HG03196 (cell line): ENCODE data around the gene TMEM44.
"Not testable (repeated sequence)": the region's sequence is repeated elsewhere in the genome, so short reads cannot be mapped to it uniquely, and the experiment has no call there.

Experiments
- ATAC-seq: cut with Tn5 transposase; IDR thresholded peaks from one replicate; pipeline ENCODE4 v1.9.1; 2021; ENCODE audit not compliant: unreplicated experiment

Gene TMEM44

DNA sequence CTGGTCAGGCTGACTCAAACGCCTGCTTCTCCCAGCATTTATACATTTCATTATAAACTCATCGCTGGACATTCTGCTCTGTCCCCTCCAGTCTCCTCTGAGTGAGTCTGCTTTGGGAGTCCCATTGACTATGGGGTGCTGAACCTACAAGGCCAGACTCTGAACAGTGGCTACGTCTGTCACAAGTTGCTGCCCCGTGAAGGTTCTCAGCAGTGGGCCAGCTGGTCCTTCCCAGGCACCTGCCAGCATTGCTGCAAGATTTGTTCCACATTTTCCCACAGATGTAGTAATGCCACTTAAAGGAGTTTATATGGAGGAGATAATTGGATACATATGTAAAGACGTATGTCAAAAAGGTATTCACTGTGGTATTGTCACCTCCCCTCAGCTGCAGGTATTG, 73.7 kb downstream of the TMEM44 start:
- no peak for ATAC-seq

- no peak for ATAC-seq
These were observed 76.8 kb downstream of the TMEM44 start for GRCh38 chr3:194556086-194557056.

- no peak for ATAC-seq
These were observed 77.8 kb downstream of the TMEM44 start for GRCh38 chr3:194555175-194556062.

- ATAC-seq, result no peak
These were observed 78.6 kb downstream of the TMEM44 start for GRCh38 chr3:194554473-194555123.

- no peak for ATAC-seq
These were observed 80.8 kb downstream of the TMEM44 start for GRCh38 chr3:194552327-194552949.

DNA sequence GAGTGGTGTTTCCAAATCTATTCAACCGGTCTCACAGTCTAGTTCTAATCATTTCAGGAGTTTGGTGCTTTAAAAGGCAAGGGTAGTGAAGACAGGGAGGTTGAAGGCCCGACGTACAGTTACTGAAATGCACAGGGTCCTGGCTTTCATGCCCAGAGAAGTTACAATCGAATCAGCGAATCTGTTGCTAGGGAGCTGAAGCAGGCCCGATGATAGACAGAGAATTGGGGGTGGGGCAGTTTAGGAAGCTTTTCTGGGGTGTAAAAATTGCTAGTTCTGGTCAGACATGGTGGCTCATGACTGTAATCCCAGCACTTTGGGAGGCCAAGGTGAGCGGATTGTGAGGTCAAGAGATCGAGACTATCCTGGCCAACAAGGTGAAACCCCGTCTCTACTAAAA, 83.4 kb downstream of the TMEM44 start:
- ATAC-seq, result no peak

DNA sequence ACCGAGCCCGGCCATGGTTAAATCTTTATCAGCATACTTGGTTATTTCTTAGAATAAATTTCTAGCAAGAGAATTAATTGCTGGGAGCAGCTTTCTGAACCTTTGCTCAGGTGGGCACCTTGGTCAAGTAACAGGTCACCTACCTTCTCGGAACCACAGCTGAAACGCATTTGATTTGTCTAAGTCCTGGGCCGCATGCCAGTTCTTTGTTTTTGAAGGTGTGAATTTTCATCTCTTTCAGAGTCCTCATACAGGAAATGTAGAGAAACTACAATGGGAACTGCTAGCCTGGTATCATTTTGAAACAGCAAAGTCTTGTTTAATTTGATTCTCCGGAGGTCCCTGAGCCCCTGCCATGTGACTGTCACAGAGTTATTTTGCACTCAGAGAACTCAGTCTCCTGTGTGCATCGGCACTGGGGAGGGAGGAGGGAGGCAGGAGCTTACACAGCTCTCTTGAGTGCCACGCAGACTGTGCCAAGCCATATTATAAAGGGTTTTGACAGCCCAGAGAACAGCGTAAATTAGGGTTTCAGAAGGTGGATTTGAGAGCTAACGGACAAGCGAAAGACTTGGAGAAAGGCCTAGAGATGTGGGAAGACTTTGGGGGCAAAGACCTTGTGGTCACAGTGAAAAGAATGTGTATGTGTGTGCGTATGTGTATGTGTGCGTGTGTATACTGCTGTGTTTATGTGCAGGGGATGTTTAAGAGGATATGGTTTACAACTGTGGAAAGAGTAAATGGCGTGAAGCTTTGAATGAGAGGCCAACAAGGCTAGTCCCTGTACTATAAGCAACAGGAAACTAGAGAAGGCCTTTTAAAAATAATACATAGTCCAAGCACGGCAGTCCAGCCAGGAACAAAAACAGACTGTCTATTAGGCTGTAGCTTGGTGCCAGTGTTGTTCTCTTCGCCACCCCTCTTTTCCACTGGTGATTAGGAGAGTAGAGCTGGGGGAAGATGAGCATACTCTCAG, 84.6 kb downstream of the TMEM44 start:
- ATAC-seq, result no peak

DNA sequence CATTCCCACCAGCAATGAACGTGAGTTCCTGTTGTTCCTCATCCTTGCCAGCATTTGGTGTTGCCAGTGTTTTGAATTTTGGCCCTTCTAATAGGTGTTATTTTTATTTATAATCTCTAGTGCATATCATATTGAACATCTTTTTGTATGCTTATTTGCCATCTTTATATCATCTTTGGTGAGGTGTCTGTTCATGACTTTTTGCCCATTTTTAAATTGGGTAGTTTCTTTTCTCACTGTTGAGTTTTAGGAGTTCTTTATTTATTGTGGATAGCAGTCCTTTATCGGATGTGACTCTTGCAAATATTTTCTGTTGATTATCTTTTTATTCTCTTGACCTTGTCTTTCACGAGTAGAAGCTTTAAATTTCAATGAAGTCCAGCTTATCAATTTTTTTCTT, 86.2 kb downstream of the TMEM44 start:
- ATAC-seq, result no peak

DNA sequence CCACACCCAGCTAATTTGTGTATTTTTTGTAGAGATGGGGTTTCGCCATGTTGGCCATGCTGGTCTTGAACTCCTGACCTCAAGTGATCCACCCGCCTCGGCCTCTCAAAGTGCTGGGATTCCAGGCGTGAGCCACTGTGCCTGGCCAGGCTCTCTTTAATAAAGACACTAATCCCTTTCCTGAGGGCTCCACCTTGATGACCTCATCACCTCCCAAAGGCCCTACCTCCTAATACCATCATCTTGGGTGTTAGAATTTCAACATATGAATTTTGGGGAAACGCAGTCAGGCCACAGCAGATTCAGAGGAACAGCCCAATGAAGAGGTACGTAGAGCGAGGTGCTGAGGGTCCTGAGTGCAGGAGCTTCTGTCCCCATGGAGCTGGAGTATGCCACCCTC, 87.7 kb downstream of the TMEM44 start:
- not testable (repeated sequence) for ATAC-seq

DNA sequence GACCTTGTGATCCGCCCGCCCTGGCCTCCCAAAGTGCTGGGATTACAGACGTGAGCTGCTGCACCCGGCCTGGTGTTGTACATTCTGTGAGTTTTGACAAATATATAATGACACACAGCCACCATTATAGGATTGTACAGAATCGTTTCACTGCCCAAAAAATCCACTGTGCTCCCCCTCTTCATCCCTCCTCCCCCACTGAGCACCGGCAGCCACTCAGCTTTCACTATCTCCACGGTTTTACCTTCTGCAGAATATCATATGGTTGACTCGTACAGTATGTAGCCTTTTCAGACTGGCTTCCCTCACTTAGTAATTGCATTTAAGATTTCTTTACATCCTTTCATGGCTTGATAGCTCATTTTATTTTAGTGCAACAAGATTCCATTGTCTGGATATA, 89.7 kb downstream of the TMEM44 start:
- ATAC-seq, result no peak

GRCh38 chr3:194541483-194541882, 91.7 kb downstream of the TMEM44 start:
- no peak for ATAC-seq

GRCh38 chr3:194540274-194540905, 92.8 kb downstream of the TMEM44 start:
- ATAC-seq, result no peak

DNA sequence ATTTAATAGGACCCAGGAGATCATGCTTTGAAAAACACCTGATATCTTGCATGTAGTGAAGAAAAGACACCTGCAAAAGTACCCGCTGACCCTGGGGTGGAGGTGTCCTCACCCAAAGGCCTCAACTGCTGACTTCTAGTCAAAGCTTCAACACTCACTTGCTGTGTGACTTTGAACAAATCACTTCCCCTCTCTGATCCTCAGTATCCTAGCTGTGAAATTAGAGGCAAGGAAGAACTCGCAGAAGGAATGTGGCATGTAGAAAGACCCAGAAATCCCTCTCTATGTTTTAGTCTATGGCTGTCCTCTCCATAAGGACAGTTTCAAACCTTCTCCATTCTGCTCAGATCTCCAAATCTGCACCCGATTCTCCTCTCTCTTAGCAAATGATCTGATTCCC, 93.7 kb downstream of the TMEM44 start:
- ATAC-seq, result no peak

DNA sequence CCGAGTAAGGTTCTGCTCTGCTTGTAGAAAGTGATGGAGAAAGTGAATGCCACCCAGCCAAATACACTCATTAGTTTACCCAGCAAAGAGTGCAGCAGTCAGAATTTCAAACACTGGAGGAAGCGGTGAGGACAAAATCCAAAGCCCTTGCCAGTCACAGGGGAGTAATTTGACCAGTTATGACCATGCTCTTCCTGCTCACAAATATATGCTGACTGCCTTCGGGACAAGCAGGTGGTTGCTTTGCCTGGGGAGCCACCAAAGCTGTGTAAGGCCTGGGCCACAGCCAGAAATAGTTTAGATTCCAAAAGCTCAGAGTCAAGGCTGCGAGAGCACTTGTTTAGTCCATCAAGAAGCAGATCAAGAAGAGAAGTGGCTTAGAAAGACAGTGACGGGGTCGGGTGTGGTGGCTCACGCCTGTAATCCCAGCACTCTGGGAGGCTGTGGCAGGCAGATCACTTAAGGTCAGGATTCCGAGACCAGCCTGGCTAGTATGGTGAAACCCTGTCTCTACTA, 95.4 kb downstream of the TMEM44 start:
- no peak for ATAC-seq
